Activated CD4-positive, alpha-beta T cell treated with anti-CD3 and anti-CD28 coated beads, Interleukin-2, amount 50 U/mL, for 24 hours (primary cell): Measurements from ENCODE around the gene PAX5.

ENCODE experiments used
- DNase-seq, 2 donors: peaks; one replicate each; pipeline ENCODE4 v3.0.0-alpha.2; 2020; ENCODE audit warnings: low read depth in 1 of 2, low spot score in 1 of 2

Gene PAX5

DNA sequence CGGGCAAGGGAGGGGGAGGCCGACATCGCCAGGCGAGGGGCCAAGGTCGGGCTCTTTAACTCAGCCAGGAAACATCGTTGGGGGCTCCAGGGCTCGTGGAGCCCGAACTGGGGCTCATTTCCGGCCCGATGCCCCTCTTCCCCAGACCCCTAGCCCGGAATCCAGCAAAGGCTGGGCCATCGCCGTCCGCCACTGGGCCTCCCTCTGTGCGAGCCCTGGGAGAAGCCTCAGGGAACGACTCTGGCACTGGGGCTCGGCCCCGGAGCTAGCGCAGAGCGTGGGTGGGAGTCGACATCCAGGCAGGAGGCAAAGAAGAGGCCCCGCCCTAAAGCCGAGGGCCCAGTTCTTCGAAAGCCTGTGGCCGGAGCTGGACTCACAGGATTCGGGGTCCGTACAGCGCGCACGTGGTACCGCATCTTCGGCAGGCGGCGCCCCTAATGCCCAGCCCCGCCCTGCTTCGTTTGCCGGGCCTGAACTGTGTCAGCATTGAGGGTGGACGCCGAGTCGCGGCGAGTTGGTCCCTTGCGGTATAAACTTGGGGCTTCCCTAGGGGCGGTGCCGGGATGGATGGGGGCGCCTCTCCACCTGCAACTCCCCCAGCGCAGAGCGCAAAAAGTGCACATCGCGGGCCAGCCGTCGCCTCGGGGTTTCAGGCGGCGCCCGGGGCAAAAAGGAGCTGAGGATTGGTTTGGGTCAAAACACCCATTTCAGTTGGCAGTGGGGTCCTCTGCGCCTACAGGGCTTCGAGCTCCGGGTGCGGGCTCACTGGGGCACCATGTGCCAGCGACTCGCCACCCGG, 3.6 kb upstream of the PAX5 start:
- no peak for DNase-seq

DNA sequence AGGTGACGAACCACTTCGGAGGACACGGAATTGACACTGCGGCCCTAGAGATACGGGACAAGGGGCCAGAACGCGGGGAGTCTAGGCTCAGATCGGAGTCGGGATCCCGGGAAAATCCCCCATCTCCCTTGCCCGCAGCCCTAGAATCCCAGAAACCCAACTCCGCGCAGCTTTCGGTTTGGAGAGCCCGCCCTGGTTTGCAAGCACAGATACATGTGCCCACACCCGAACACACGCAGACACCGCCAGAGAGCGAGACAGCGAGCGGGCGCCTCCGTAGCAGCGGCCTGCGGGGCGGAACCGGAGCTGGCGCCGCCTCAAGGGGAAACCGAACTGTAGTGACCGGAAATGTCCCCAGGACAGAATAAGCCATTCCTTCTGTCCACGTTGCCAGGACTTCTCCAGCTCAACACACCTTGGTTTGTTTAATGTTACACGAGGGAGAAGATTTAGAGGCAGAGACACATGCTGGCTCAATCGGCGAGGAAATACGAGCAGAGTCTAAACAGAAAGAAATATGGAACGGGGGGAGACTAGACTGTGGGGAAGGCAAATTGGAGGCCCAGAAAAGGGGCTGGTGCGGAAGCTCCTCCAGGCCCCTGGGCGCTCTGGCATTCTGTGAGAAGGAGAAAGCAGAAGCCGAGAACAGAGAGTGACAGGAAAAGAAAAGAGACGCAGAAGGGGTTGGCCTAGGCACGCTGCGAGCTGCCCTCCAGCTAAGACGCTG, 2.9 kb upstream of the PAX5 start:
- DNase-seq, result no peak

DNA sequence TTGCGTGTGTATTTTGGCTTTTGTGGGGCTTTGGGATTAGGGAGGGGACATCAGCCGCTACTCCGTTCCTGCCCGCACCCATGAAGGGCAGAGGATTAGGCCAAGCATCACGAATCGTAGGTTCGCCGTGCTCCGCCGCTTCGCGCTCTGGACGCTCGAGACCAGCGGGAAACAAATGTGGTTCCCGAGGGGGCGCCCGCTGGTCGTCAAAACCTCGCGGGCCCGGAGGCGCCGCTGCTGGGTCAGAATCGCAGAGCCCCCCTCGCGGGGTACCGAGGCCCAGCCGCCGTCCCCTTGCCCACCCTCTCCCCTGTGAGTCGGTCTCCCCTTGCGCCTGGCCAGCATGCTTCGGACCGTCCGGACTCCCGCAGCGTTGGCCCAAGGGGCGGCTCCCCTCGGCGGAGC, 2.3 kb upstream of the PAX5 start:
- DNase-seq, result no peak

DNA sequence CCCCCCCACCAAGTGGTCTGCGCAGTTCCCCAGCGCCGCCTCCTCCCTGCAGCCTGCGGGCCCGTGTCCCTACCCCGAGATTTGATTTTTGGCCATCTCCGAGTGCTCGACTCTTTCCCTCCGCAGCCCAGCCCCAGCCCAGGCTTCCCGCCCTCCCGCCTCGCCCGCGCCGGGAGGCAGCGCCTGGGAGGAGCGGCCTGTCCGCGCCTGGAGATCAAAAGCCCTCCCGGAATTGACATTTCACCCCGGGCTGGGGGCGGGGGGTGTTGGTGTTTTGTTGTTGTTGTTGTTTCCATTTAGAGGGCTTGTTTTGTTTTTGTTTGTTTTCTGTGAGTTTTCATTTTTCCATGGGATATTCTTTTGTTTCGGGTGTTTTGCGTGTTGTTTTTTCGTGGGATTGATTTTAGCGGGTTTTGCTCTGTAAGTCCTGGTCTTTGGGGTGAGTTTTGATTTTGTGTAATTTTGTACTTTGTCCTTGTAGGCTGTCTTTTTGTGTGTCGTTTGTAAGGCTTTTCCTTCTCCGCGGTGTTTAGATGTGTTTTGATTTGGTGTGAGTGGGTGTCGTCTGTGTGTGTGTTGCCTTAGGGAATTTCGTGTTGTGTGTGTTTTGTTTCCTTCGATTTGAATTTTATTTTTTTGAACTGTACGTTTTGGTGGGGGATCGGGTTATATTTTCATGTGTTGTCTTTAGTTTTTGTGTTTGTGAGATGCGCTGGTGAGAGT, 1.7 kb upstream of the PAX5 start:
- DNase-seq, result no peak

DNA sequence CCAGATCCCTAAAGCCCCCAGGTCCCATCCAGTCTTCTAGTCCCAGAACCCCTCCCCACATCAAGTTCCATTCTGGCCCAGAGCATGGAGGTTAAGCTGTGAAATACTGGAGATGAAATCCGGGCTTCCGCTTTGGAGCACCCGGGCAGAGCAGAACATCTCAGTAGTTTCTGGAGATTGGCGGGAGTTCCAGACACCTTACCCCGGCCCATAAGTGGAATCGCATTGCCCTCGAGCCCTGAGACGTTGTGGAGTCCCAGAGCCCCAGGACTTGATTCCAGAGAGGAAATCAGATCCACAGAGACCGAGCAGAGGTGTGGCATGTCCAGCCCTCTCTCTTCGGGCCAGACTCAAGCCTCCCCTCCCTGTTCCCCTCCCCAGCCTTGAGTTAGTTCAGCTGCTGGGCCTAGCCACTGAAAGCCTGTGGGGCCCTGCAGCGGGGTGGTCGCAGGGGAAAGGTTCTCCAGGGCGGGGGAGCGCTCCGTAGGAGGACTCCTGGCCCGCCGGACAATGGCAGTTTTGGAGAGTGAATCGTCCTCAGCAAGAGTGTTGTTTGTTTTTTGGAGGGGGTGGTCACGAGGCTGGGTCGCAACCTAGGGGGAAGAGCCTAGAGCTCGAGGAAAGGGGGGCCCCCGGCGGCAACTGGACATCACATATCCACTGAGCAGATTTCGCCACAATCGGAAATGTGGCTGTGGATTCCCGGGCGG, 1.0 kb upstream of the PAX5 start:
- DNase-seq, result no peak

DNA sequence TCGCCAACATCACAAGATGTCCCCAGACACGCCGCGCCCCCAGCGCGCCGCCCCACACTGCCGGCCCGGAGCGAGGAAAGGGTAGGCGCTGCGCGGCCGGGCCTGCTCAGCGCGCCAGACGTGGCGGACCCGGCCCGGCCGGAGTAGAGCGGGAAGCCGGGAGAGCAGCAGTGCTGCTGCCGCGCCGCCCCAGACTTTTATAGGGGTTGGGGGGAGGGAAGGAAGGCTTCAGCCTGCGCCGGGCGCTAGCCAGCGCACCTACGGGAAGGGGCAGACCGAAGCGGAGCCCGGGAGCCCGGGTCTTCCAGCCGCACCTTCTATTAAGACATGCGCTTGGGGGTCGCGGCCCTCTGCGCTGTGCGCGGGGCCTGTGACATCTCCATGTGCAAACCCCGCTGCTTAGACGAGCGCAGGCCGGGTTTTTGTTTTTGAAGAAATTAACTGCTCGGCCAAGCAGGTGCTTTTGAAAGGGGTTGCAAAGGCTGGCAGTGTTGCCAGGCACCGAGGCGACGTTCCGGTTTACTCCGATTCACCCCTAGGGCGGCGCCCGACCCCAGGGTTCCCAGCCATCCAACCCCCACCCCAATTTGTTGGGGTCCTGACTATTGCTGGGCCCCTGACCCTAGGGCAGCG, 353 bp upstream of the PAX5 start:
- no peak for DNase-seq

DNA sequence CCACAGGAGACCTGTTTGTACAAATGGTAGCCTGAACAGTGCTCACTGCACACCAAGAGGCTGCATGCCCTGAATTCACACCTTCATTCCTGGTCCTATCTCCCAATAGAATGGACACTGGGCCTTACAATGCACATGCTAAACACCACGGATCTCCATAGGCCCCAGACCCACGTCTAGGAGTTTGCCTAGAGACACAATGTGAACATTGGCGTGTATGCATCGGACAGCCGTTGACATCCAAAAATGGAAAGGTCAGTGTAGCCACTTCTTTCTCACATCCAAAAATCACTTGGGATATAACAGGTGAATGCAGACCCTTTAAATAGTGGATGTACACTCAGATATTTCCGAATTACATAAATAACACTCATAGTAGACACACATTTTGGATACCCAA, 927 bp downstream of the PAX5 start:
- no peak for DNase-seq

DNA sequence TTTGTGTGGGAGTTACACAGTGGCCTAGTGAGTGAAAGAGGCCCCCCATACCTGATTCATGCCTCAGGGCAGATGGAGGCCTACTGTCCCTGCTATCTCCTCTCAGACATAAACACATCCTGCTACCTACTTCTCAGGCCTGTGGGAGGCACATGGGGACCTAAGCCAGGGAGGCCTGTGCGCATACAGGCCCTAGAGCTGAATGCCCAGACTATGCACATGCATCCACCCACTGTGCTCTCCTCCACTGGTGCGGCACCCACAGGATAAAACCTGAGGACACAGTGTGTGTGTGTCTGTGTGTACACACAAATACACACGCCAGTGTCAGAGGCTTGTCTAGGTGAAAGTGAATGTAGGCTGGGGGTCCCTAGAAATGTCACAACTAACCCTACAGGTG, 1.4 kb downstream of the PAX5 start:
- DNase-seq, result no peak

DNA sequence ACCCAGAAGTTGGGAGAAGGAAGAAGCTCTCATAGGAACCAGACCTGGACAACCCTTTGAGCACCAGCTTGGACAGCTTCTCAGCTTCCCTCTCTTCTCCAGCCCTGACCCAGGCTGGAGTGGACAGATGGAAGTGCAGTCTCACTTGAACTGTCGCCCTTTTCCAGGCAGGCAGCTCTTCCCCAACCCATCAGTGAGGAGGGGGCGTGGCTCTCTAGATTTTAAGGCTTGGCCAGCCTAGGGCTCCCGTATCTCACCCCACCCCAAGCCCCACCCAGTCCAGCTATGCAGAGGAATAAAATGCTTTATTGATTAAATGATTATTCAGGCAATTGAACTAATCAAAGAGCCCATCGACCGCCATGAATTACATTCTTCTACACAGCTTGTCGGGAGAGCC, 2.2 kb downstream of the PAX5 start:
- no peak for DNase-seq

DNA sequence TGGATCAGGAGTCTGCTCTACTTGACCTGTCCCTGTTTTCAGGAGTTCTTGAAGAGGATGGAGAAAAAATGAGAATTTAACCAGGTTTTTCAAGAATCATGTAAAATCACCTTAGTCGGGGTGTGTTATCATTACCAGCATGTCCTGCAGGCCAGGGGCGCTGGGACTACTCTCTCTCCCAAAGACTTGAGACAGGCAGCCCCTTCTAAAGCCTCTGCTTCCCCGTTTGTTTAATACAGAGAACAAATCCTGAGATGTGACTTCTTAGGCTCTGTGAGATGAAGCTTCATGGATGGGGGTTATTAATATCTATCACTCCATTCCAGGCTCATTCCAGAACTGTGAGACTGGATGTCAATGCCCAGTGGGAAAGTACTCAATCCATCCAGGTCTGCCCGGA, 3.0 kb downstream of the PAX5 start:
- DNase-seq, result no peak

DNA sequence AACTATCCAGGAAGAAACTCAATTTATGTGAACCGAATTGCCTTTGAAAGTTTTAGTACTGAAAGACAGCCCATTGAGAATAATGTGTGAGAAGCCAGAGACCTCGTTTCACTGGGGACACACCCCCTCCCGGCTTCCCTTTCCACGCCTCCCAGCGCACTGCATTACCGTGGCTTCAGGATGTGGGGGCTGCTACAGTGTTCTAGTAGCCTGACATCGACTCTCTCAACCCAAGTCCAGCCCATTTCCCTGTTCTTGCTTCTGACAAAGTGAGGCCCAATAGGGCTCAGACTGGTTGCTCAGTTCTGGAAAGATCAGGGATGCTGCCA, 3.5 kb downstream of the PAX5 start:
- DNase-seq, result no peak

DNA sequence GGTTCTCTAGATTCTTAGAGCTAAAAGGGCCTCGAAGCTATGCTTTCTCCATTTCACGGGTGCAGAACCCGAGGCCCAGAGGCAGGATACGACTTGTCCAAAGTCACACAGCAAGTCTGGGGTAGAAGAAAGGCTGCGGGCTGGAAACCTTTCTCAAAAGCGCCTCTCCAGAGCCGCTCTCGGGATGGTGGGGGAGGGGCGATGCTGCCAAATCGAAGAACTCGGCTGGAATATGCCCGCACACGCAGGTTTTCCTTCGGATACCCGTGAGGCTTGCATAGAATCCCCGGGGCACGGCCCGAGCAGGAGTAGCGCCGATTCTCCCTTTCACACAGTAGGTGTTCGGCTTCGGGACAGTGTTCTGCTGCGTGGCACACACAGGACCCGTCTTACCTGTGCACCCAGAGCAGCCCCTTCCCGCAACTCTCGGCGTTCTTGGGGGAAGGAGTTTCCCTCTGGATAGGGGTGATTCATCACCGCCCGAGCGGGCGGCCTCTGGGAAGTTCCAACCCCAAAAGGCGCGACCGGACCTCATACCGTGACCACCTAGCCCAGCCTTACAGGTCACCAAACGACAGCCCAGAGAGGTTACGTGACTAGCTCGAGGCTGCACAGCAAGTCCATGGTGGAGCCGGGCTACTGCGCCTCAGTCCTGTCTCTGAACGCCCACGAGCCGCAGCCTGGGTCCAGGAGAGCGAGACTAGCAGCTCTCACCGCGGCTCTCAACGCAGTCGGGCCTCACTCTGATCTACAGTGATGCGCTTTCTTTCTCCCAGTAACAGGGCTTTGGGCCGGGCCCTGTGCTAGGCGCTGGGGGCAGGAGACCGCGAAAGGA, 4.1 kb downstream of the PAX5 start:
- DNase-seq, result no peak

DNA sequence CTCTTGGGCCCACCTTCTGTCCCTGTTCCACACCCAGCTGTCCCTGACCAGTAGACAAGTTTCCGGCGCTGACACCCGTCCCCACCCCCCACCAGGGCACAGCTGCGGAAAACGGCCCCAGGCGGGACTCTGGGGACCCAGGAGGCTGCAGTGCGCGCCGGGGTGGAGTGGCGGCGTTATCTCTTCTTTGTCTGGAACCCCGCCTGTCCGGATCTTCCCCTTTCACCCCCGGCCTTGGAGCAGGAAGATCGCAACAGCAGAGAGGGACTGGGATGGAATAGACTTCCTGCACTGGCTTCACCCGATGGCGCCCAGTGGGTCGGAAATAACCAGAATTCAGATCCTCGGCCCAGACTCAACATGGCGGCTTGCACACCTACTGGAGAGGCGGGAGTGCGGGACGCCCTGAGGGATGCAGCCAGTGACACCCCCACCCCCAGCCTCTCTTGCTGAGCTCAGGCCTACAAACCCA, 4.7 kb downstream of the PAX5 start:
- no peak for DNase-seq

DNA sequence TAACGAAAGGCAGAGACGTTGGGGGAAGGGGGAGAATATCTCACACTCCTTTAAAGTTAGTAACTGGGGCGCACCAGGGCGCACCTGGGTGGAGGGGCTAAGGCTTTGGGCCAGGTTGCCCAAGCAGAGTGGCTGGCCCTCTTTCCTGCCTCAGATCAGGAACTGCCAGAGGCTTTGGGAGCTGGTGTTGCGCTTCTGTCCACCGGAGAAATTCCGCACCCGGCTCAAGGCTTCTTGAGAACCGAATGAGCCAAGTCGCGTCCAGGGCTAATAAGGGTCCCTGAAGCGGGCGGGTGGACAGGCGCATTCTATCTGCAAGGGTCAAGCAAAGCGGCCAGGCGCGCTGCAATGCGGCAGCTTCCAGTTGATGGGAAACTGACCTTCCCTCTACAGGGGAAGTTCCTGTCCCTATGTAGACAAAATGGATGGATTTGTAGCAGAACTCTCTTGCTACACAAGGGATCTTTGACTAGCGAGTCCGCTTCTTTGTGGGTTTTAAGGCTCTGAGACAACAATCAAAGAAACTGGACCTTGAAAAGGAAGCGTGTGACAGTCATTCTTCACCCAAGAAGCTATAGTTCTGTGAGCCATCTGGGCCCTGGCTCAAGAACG, 5.5 kb downstream of the PAX5 start:
- no peak for DNase-seq

DNA sequence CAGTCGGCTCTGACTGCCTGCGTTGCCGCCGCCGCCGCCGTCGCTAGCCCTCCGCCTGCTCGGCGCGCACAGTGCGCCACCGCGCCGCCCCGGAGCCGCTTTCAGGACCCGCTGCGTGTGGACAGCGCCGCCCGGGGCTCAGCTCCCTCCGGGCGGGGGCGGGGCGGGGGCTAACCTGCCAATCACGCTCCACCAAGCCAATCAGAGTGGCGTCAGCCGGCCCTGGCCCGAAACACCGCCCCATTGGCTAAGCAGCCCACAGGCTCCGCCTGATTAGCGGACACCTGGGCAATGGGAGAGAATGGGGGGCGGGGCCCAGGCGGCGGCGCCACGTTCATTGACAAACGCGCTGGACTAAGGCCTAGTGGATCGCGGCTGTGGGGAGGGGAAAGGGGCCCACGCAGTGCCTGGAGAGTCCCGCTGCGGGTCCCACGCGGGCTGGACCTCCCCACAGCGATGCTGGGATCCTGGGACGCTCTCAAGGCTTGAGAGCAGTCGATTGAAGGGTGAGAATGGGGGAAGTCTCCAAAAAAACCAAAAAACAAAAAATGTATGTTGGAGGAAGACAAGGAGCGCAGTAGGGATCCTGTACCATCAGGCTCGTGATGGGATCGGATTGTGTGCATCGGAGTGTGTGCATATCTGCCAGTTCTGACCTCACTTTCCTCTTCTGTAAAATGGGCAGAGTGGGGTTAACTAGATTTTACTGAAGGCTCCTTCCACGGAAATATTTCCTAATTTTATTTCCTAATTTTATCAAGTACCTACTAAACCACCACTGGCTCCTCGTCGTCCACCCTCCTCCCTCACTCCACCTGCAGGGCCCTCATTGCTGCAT, 6.3 kb downstream of the PAX5 start:
- DNase-seq, result peak; percentile 63 to 82

DNA sequence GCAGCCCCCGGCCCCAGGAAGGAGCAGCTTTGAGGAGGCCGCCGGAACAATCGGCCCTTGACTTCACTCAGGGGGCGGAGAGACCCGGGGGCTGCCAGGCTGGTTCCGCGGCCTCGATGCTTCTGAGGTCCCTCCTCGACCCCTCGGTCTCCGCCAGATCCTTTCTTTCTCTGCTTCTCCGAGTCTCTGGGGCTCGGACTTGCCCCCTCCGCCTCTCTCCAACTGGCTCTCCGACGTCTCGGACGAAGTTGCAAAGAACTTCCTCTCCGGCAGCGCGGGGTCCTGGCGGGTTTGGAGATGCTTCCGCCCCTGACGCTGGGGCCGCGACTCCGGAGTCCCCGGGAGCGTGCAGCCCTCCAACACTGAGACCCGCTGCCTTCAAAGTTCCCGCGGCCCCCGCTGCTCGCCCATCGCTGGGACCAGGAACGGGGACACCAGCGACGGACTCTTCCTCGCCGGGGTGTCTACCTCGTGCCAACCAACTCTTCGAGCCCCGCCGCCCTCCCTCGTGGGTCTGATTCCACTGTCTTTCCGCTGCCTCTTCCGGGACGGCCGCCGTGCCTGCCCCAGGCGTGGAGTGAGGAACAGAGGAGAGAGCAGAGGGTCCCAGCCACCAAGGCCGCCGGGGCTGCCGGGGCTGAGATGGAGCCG, 7.0 kb downstream of the PAX5 start:
- no peak for DNase-seq

DNA sequence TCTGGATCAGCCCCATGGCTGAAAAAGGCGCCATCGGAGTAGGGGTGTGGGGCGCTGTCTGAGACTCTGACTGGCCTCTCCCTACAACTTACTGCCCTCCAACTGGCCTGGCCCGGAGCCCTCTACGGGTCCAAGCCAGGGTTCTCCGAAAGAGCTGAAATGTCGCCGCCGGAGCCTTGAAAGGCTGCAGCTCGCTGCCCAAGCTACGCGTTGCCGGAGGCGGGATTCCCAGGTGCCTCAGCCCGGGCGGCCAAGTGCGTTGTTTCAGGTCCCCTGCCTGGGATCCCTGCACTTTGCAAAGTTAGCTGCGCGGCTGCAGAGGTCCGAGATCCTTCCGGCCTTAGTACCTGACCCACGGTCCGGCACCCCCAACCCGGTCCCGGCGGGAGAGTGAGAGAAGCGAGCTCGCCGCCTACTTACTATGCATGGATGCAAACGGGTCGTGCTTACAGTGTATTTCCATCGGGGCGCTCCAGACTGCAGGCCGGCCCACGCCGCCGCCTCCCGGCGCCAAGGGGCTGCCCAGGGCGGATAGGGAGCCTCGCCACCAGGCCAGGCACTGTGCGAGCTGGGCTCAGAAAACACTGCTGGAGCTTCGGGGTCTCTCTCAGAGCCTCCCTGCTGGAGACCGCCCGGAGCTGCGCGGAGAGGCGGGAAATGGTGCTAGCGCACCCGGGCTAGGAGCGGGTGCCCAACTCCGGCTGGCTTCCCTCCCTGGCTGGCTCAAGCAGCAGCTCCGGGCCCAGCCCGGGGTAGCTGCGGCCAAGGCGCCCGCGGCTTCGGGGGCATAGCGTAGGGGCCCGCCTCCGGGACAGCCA, 7.7 kb downstream of the PAX5 start:
- DNase-seq, result no peak

DNA sequence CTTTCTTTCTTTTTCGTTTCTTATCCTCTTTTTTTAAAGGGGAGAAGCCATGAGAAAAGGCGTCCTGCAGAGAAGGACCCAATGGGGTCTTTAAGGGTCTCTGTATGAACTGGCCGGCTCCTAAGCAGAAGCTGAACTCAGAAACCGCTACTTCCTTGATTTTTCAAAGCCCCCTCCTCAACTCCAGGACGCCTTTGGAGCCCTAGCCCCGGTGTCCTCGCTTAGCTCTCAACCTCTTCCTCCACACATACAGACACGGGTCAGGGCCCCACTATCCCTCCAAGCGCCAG, 8.3 kb downstream of the PAX5 start:
- no peak for DNase-seq
